BJ (cell line): ENCODE results near the gene CARD9. TPM values are rescaled to one million over a fixed set of nuclear protein-coding genes. Genes with fewer than 3 reads are reported as not detected.

Experiments
- CTCF ChIA-PET: fragments of 350-600 bp; formaldehyde crosslinking; extraction: SDS; loops from one replicate; lab custom pipeline; 2021; ENCODE audit warnings: antibody characterized with exemption, inconsistent platforms; lab: Yijun Ruan, JAX
- POLR2A ChIA-PET: fragments of 300-600 bp; sonication (Branson Sonifier 250); formaldehyde crosslinking; extraction: SDS; loops from one replicate; lab custom pipeline; 2021; ENCODE audit warnings: antibody characterized with exemption; lab: Charles Lee
- DNase-seq: peaks from one replicate; pipeline ENCODE4 v3.0.0-alpha.2; 2011; ENCODE audit warnings: low read depth
- H3K27me3 ChIP-seq: 2 replicates; pipeline ENCODE4 v1.6.0; 2011; ENCODE audit warnings: low read length; ENCODE audit not compliant: control insufficient read depth, insufficient read depth
- H3K36me3 ChIP-seq: 2 replicates; pipeline ENCODE4 v1.5.1; 2011; ENCODE audit warnings: low read length; ENCODE audit not compliant: control insufficient read depth, insufficient read depth
- H3K4me3 ChIP-seq: 2 replicates; pipeline ENCODE4 v1.5.1; 2011; ENCODE audit warnings: low read depth, mild to moderate bottlenecking, control low read depth, low read length
- CTCF ChIP-seq: IDR thresholded peaks from 2 replicates; pipeline ENCODE4 v1.5.1; 2011; ENCODE audit warnings: low read depth, mild to moderate bottlenecking, control low read depth, inconsistent platforms, low read length, moderate library complexity; ENCODE audit not compliant: insufficient read depth
- polyA plus RNA-seq: library from polyadenylated mRNA; depleted of rRNA; stranded (reverse); fragments of >200 nt; gene quantifications from 2 replicates; pipeline ENCODE4 v1.2.3, GENCODE V29; 2011

The CARD9 gene
- polyA plus RNA-seq, 1 experiment, result 21.3 TPM

GRCh38 chr9:136335296-136336155 lies 37.9 kb downstream of the CARD9 start:
- DNase-seq, result no peak
- POLR2A ChIA-PET, result no interaction called here
- H3K36me3 ChIP-seq, result peaks cover 56% of the 10 kb centered on the region
- H3K27me3 ChIP-seq, result no peaks in the 10 kb centered on the region
- CTCF ChIA-PET, result interaction anchor here (1.1 to 1.5 kb wide), 4 partner anchors 10 to 37 kb away, joined by 3 to 11 read pairs (median 5); no protein-coding TSS in a partner anchor
- no peak for TF ChIP-seq CTCF
- H3K4me3 ChIP-seq, result no peak overlapping the region

DNA sequence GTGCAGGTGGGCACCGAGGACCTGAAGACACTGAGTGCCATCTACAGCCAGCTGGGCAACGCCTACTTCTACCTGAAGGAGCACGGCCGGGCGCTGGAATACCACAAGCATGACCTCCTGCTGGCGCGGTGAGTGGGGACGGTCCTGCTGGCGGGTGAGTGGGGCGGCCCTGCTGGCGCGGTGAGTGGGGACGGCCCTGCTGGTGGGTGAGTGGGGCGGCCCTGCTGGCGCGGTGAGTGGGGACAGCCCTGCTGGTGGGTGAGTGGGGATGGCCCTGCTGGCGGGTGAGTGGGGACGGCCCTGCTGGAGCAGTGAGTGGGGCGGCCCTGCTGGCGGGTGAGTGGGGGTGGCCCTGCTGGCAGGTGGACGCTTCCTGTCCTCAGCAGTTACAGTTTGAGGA lies 38.9 kb downstream of the CARD9 start:
- TF ChIP-seq CTCF, result no peak
- POLR2A ChIA-PET, result no interaction called here

GRCh38 chr9:136333486-136333885 lies 40.0 kb downstream of the CARD9 start:
- TF ChIP-seq CTCF, result no peak
- DNase-seq, result no peak
- Histone ChIP-seq H3K27me3 (no peaks in the 10 kb centered on the region), H3K4me3 (no peak overlapping the region), H3K36me3 (peaks cover 44% of the 10 kb centered on the region)
- POLR2A ChIA-PET, result no interaction called here
- CTCF ChIA-PET, result interaction anchor here (1.0 kb wide), 1 partner anchor 9 kb away, joined by 3 read pairs; no protein-coding TSS in a partner anchor

More for the DNA sequence above, 38.9 kb downstream of the CARD9 start:
- no peak for DNase-seq
- H3K4me3 ChIP-seq, result no peak overlapping the region
- CTCF ChIA-PET, result interaction anchor here (1.2 kb wide), 1 partner anchor 28 kb away, joined by 3 read pairs; no protein-coding TSS in a partner anchor
- no peaks in the 10 kb centered on the region for H3K27me3 ChIP-seq
- H3K36me3 ChIP-seq, result peaks cover 47% of the 10 kb centered on the region

GRCh38 chr9:136333045-136333444 lies 40.4 kb downstream of the CARD9 start:
- POLR2A ChIA-PET, result no interaction called here
- DNase-seq, result no peak
- Histone ChIP-seq H3K27me3 (no peaks in the 10 kb centered on the region), H3K36me3 (peaks cover 39% of the 10 kb centered on the region), H3K4me3 (no peak overlapping the region)
- TF ChIP-seq CTCF, result no peak
- CTCF ChIA-PET, result interaction anchor here (1.0 kb wide), 1 partner anchor 9 kb away, joined by 3 read pairs; no protein-coding TSS in a partner anchor

GRCh38 chr9:136332482-136332983 lies 40.9 kb downstream of the CARD9 start:
- CTCF ChIA-PET, result interaction anchor here (1.0 kb wide), 1 partner anchor 9 kb away, joined by 3 read pairs; no protein-coding TSS in a partner anchor
- peaks cover 35% of the 10 kb centered on the region for H3K36me3 ChIP-seq
- no peak for TF ChIP-seq CTCF
- POLR2A ChIA-PET, result no interaction called here
- H3K4me3 ChIP-seq, result no peak overlapping the region
- DNase-seq, result no peak
- no peaks in the 10 kb centered on the region for H3K27me3 ChIP-seq
